Cardiac muscle cell (in vitro differentiated cells and primary cell): ENCODE data around the gene SLC15A5. TPM values are rescaled to one million over a fixed set of nuclear protein-coding genes. Genes with fewer than 3 reads are reported as not detected.

Experiments used
- DNase-seq, 2 donors: peaks; one replicate each; pipeline versions ENCODE4 v3.0.0 to v3.0.0-alpha.2; 2010 to 2017; ENCODE audit warnings: low read depth in 1 of 2, low spot score in 1 of 2
- H3K27ac ChIP-seq: fragments of 200-600 bp; sonication (generic); 2 replicates; pipeline ENCODE4 v1.5.1; 2016
- H3K27me3 ChIP-seq: fragments of 200-600 bp; sonication (generic); 2 replicates; pipeline ENCODE4 v1.6.0; 2016; ENCODE audit warnings: control low read depth
- H3K36me3 ChIP-seq: fragments of 200-600 bp; sonication (generic); 2 replicates; pipeline ENCODE4 v1.5.1; 2016; ENCODE audit warnings: control low read depth
- H3K4me1 ChIP-seq: fragments of 200-600 bp; sonication (generic); 2 replicates; pipeline ENCODE4 v1.8.1; 2017; ENCODE audit warnings: low read depth, mild to moderate bottlenecking, mixed run types
- H3K4me3 ChIP-seq: fragments of 200-600 bp; sonication (generic); 2 replicates; pipeline ENCODE4 v1.5.1; 2016; ENCODE audit warnings: mild to moderate bottlenecking
- H3K9me3 ChIP-seq: fragments of 200-600 bp; sonication (generic); 2 replicates; pipeline ENCODE4 v1.5.1; 2017; ENCODE audit warnings: low read depth, mild to moderate bottlenecking, control low read depth
- polyA plus RNA-seq: library from polyadenylated mRNA; unstranded; fragments of >200 nt; fragmentation: Nextera tagmentation; extraction: Ambion mirVana; gene quantifications from 2 replicates; pipeline ENCODE4 v1.2.1, GENCODE V29; 2016
- total RNA-seq: library from RNA; depleted of rRNA; stranded (reverse); fragments of >200 nt; gene quantifications from 2 replicates; pipeline ENCODE4 v1.2.3, GENCODE V29; 2016
- TF ChIP-seq, protein P1 (sequence below): IDR thresholded peaks from 2 replicates; pipeline ENCODE4 v1.5.1; 2012; ENCODE audit warnings: low read depth, mild to moderate bottlenecking, low read length

The SLC15A5 gene
- total and polyA plus RNA-seq, 2 experiments from 2014 or later: not detected

DNA sequence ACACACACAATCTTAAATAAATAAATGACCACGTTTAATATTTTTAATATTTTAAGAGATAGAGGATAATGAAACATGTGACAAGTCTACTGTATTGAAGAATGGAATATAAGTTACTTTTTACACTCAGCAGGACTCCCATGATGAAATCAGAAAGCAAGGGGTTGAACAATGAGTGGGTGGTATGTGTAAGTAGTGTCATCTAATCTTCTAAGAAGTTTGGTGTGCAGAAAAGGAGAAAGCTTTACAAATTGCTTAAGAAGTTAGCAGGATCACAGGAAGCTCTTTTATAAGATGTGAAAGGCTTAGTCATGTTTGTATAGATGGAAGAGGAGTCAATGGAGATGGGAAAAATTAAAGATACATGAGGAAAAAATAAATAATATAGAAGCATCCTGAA is 47.8 kb downstream of the SLC15A5 start:
- no peak overlapping the region for H3K27ac ChIP-seq
- DNase-seq: peak in 1 of 2 donors; percentile 19
- TF ChIP-seq, protein P1, sequence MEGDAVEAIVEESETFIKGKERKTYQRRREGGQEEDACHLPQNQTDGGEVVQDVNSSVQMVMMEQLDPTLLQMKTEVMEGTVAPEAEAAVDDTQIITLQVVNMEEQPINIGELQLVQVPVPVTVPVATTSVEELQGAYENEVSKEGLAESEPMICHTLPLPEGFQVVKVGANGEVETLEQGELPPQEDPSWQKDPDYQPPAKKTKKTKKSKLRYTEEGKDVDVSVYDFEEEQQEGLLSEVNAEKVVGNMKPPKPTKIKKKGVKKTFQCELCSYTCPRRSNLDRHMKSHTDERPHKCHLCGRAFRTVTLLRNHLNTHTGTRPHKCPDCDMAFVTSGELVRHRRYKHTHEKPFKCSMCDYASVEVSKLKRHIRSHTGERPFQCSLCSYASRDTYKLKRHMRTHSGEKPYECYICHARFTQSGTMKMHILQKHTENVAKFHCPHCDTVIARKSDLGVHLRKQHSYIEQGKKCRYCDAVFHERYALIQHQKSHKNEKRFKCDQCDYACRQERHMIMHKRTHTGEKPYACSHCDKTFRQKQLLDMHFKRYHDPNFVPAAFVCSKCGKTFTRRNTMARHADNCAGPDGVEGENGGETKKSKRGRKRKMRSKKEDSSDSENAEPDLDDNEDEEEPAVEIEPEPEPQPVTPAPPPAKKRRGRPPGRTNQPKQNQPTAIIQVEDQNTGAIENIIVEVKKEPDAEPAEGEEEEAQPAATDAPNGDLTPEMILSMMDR: no peak
- H3K4me1 ChIP-seq: no peaks in the 10 kb centered on the region
- no peaks in the 10 kb centered on the region for H3K36me3 ChIP-seq
- H3K4me3 ChIP-seq: no peak overlapping the region
- no peaks in the 10 kb centered on the region for H3K27me3 ChIP-seq
- no peaks in the 10 kb centered on the region for H3K9me3 ChIP-seq

DNA sequence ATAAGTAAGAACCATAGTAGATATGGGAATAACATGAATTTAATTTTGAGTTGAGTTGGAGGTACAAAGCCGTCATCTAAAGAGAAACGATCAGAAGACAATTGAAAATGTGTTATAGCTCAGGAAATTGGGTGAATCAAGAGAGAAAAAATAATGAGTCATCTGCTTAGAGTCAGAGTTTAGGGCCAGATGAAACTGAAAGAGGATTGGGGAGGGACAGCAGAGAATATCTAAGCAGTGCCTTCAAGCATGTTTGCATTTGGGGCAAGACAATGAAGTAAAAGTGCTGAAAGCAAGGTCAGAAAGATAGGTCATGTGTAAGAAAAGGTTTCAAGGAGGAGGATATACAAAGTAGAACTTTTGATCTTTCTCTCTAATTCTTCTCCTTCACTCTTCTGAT is 49.4 kb downstream of the SLC15A5 start:
- TF ChIP-seq, protein P1: no peak
- Histone ChIP-seq H3K4me1 (no peaks in the 10 kb centered on the region), H3K36me3 (no peaks in the 10 kb centered on the region), H3K27ac (no peak overlapping the region), H3K9me3 (no peaks in the 10 kb centered on the region), H3K4me3 (no peak overlapping the region), H3K27me3 (no peaks in the 10 kb centered on the region)
- DNase-seq: peak in 1 of 2 donors; percentile 7

DNA sequence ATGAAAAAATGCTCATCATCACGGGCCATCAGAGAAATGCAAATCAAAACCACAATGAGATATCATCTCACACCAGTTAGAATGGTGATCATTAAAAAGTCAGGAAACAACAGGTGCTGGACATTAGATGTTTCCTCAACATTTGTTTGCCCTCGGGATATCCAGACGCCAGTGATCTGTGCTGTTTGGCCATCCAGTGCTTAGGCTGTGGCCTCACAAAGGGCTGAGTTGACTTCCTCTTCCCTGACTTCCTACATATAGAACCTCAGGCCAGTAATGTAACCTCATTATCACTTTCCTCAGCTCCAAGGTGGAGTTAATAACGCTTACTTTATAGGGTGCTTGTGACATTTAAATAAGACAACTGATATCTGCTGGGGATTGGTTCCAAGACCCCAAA is 51.8 kb downstream of the SLC15A5 start:
- no peaks in the 10 kb centered on the region for H3K9me3 ChIP-seq
- H3K4me3 ChIP-seq: no peak overlapping the region
- H3K36me3 ChIP-seq: no peaks in the 10 kb centered on the region
- H3K27me3 ChIP-seq: no peaks in the 10 kb centered on the region
- H3K4me1 ChIP-seq: no peaks in the 10 kb centered on the region
- TF ChIP-seq, protein P1: no peak
- no peak for DNase-seq
- H3K27ac ChIP-seq: no peak overlapping the region

DNA sequence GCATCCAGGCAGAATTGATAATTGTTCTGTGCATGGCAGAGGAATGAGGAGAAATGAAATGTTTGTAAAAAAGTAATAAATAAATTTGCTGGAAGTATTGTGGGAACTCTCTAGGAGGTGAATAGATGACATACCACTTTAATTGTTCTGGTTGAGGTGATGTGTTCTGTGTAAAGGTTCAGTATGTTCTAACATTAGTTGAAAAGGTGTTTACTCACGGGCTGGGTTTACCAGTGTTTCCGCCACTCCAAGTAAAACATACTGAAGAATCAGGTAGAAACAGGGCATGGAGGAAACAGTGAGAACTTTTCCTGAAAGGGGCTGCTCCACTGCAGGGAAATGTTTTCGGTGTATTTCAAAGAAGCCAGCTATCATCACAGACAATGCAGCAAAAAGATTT is 53.3 kb downstream of the SLC15A5 start:
- no peaks in the 10 kb centered on the region for H3K36me3 ChIP-seq
- H3K4me1 ChIP-seq: no peaks in the 10 kb centered on the region
- H3K27ac ChIP-seq: no peak overlapping the region
- no peaks in the 10 kb centered on the region for H3K27me3 ChIP-seq
- H3K9me3 ChIP-seq: no peaks in the 10 kb centered on the region
- no peak for DNase-seq
- TF ChIP-seq, protein P1: no peak
- H3K4me3 ChIP-seq: no peak overlapping the region

DNA sequence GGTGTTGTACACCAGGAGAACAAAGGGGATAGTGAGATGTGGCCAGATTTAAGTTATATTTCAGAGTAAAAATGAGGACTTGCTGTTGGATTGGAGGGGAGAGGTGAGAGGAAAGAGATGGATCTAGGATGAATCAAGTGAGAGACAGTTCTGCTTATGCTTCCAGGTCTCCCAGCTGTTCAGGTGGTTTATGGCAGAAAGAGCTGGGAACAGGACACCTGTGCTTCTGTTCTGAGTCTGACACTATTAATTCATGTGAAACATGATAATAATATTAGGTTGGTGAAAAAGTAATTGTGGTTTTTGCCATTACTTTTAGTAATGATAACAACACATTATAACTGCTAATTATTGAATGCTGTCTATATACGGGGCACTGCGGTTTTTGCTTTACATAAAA is 55.7 kb downstream of the SLC15A5 start:
- Histone ChIP-seq H3K27ac (no peak overlapping the region), H3K36me3 (no peaks in the 10 kb centered on the region), H3K4me3 (no peak overlapping the region), H3K9me3 (no peaks in the 10 kb centered on the region), H3K27me3 (no peaks in the 10 kb centered on the region), H3K4me1 (no peaks in the 10 kb centered on the region)
- DNase-seq: no peak
- TF ChIP-seq, protein P1: no peak

DNA sequence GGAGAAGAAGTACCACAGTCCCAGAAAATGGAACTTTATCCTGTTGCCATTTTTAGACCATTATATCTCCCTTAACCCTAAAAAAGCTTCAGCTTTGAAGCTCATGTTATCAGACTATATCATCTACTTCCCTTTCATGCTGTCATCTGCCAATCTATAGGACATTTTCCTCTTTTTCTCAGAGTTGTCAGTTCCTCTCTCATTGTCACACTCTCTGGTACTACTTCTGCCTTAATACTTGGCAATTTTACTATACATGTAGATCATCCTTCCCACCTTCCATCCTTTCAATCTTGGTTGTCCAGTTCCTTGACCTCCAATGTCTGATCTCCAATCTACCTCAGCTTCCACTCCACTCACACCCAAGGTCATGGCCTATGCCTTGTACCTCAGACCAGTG is 57.4 kb downstream of the SLC15A5 start:
- H3K27ac ChIP-seq: no peak overlapping the region
- no peaks in the 10 kb centered on the region for H3K4me1 ChIP-seq
- DNase-seq: no peak
- H3K9me3 ChIP-seq: no peaks in the 10 kb centered on the region
- no peaks in the 10 kb centered on the region for H3K36me3 ChIP-seq
- TF ChIP-seq, protein P1: no peak
- H3K27me3 ChIP-seq: no peaks in the 10 kb centered on the region
- no peak overlapping the region for H3K4me3 ChIP-seq
